ENCODE data around the gene CACNB4. TPM values are rescaled to one million over a fixed set of nuclear protein-coding genes. Genes with fewer than 3 reads are reported as not detected.
"Not testable (repeated sequence)": the region's sequence is repeated elsewhere in the genome, so short reads cannot be mapped to it uniquely, and the experiment has no call there.

CACNB4 gene
- total RNA-seq, 4 donors from 2014 or later: 1.5 to 5.4 (median 2.4) TPM

GRCh38 chr2:151927501-151928221 is 171.2 kb downstream of the CACNB4 start:
- DNase-seq (ENCODE audit: low spot score): no peak
- ATAC-seq (ENCODE audit: low FRiP score): no peak
- no peak for TF ChIP-seq CTCF (IDR thresholded peaks at IDR 0.05)

GRCh38 chr2:151922845-151923666 is 175.8 kb downstream of the CACNB4 start:
- ATAC-seq (ENCODE audit: low FRiP score): peak; percentile 88

GRCh38 chr2:151919786-151920185 is 179.1 kb downstream of the CACNB4 start:
- DNase-seq (ENCODE audit: low spot score): no peak
- no peak for TF ChIP-seq CTCF (IDR thresholded peaks at IDR 0.05)
- ATAC-seq (ENCODE audit: low FRiP score): no peak

More at GRCh38 chr2:151922845-151923666, 175.8 kb downstream of the CACNB4 start:
- TF ChIP-seq CTCF (IDR thresholded peaks at IDR 0.05): no peak
- DNase-seq (ENCODE audit: low spot score): peak; percentile 47

- ATAC-seq (ENCODE audit: low FRiP score): no peak
- no peak for DNase-seq (ENCODE audit: low spot score)
- no peak for TF ChIP-seq CTCF (IDR thresholded peaks at IDR 0.05)
Observed at GRCh38 chr2:151918308-151918707, 180.5 kb downstream of the CACNB4 start.

GRCh38 chr2:151916632-151917031 is 182.2 kb downstream of the CACNB4 start:
- TF ChIP-seq CTCF (IDR thresholded peaks at IDR 0.05): no peak
- DNase-seq (ENCODE audit: low spot score) (no peak), ATAC-seq (ENCODE audit: low FRiP score) (no peak)

- not testable (repeated sequence) for ATAC-seq (ENCODE audit: low FRiP score)
Observed at GRCh38 chr2:151915629-151916025, 183.2 kb downstream of the CACNB4 start.

GRCh38 chr2:151914989-151915628 is 183.7 kb downstream of the CACNB4 start:
- no peak for TF ChIP-seq CTCF (IDR thresholded peaks at IDR 0.05)
- ATAC-seq (ENCODE audit: low FRiP score) (no peak), DNase-seq (ENCODE audit: low spot score) (no peak)

More at GRCh38 chr2:151915629-151916025, 183.2 kb downstream of the CACNB4 start:
- DNase-seq (ENCODE audit: low spot score): not testable (repeated sequence)
